HG03565 (cell line): Measurements from ENCODE around the gene PTPRN2.

Experiments
- ATAC-seq: cut with Tn5 transposase; IDR thresholded peaks from one replicate; pipeline ENCODE4 v1.9.1; 2021; ENCODE audit warnings: mild to moderate bottlenecking, moderate library complexity; ENCODE audit not compliant: unreplicated experiment

Gene PTPRN2

DNA sequence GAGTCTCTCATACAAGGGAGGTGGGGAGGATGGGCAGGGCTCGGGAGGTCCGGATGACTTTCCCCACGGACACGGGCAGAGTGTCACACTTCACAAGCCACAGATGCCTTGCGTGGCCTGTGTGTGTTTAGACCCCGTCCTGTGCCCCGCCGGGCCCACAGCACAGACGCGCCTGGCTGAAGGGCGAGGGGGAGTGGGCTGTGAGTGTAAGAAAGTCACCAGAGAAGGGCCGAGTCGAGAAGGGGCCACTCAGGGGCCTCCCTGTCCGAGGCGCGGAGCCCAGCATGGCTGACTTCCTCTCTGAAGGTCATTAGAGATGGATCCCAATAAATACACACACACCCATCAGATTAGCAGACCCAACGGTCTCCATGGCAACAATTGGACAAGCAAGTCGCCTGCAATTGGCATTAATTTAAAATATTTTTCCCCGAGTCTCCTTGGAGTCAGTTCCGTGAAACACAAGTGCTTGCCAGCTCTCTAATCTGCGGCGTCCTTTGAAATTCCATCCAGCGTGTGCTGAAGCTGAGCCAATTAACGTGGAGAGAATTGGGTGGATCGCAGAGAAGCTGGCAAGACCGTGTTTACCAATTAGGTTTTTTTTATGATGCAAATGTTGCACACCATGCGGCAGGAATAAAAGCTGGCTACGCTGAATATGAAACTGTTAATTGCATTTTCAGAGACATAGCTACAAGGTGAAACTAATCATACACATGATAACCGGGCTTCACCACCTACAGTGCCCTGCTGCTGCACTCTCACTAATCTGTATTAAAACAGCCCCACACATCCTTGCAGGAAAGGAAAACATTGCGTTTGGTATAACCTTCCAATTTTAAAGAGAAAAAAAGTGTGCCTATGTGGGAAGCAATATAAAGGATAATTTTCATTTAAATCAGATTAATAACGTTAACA, 571.2 kb downstream of the PTPRN2 start:
- no peak for ATAC-seq

DNA sequence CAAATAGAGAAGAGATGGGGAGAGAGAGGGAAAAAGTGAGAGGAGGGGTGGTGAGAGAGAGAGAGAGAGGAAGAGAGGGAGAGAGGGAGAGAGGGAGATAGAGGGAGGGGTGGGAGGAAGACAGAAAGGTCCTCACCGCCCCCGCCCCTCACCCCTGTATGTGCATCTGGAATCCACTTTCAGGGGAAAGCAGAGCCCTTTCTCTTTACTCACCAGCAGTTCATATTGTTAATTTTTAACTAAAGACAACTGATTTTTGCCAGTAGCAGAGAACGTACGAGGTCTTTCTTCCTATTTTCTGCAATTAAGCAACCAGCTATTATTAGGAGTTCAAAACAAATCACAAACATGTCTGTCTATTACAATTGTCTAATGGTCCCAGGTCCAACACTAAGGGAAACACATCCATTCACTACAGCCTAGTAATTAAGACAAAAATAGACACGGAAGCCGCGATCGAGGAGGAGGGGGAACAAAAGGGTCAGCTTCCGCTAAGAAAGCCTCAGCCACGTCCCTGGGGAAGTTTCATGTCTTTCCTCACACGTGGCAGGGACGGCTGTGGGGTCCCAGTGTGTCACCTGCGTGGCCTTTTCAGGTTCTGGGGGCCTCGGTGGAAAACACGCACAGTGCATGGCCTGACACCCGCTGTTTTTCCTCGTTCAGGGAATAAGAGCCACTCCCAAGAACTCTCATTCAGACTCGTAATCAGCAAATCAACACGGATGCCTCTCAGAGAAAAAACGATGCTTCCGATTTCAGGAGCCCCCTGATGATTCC, 572.0 kb downstream of the PTPRN2 start:
- no peak for ATAC-seq

DNA sequence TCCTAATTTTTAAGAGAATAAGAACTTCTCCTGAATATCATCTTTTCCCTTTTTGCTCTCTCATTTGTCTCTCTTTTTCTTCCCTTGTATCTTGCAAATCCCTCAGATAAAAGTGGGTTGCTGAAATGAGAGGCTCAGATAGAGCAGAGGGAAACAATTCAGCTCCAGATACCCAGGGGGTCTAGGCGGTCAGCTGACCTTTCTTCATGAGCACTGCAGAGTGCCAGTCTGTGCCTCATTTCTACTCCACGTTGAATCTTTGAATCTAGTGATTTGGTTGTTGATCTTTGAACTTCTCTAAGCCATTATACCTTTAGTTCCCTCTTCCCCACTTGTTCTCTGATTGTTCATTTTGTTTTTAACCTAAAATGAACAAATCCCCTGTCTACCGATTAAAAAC, 572.6 kb downstream of the PTPRN2 start:
- no peak for ATAC-seq

DNA sequence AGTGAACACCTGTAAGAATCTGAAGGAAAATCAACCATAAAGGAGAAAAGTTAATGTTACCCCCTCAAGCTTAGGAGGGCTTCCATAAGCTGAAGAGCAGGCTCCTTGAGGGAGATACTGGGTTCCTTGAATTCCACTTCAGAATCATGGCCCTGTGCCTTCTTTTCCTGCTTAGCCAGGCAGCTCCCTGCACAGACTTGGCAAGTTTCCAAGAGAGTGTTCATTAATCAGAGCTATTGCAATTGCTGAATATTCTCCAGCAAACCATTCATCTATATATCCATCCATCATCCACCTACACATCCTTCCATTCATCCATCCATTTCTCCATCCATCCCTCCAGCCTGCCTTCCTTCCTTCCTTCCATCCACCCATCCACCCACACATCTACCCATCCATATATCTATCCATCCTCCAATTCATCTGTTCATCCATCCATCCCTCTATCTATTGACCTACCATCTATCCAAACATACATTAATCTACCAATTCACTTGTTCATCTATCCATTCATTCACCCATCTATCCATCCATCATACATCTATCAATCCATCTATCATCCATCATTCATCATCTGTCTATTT, 574.4 kb downstream of the PTPRN2 start:
- ATAC-seq: no peak

DNA sequence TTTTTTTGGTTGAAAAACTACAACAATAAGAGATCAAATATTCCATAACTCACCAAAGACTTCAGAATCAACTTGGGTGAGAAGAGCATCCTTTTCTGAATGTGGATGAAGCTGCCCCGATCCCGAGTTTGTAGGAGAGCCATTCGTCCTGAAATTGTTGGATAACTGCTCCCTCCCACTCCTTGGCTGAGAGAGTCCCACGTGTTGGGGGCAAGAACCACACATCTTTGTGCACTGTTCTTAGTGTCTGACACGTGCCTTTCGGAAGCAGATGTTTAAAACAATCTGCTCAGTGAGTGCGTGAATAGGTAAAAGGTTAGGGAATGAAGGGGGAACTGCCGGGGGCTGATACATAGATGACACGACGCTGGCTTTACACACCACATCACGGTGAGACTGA, 575.7 kb downstream of the PTPRN2 start:
- ATAC-seq: no peak

DNA sequence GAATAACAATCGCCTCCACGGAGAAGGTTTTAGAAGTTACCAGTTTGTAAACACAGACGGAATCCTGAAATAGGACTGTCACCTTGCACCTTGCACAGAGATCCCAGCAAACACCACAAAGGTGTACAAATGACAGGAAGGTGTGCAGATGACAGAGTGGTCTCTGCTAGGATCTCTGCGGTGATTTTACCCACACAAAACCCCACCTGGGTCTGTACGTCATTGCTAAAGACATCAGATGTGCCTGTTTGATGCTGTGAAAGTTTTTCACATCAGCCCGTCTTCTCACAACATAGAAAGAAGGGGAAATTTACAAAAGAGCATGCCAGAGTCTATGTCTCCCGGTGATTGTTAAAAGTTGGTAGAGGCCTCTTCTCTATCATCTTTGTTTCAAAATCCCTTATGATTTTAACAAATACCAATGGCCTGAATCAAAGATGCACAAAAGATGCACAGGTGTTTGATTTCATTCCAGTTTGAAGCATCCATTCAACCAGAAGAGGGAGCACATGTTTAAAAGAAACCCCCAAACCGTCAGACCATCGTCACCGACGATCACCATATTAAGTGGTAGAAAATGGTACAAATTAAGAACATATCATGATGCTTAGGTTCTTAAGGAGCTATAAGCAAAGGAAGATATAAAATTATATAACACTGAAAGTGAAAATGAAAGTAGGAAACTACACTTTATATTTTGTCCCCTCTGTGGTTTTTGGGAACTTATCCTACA, 576.5 kb downstream of the PTPRN2 start:
- no peak for ATAC-seq

DNA sequence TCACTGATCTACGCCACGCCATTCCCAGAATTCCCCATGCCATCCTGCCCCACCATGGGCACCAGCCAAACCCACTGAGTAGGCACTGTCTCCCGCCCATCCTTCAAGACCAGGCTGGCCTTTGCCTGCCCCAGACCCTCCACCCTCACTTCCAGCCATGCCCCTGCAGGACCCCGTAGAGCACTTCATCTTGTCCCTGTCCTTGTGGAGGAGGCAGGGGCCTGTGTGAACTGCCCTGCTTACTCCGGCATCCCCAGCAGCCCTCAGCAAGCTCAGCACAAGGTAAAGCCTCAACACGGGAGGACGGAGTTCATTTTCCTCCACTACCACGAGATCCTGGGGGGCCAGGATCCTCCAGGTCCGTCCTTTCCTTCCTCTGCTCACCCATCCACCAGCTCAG, 577.7 kb downstream of the PTPRN2 start:
- no peak for ATAC-seq

DNA sequence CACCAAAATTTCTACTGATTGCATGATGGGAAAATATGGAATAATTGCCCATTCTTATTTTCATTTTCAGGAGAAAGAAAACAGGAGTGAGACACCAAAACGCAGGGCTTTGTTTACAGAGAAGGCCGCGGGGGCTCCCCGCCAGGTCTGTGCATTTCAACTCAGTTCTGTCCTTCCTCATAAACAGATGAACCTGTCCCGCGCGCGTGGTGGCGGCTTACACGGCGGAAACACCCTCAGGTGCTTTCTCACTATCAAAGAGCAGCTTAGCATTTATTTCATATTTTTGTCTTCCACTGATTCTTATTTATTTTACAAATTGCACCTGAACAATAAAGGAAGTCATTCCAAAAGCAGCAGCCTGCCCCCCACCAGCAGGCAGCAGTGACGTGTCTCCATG, 579.4 kb downstream of the PTPRN2 start:
- no peak for ATAC-seq

DNA sequence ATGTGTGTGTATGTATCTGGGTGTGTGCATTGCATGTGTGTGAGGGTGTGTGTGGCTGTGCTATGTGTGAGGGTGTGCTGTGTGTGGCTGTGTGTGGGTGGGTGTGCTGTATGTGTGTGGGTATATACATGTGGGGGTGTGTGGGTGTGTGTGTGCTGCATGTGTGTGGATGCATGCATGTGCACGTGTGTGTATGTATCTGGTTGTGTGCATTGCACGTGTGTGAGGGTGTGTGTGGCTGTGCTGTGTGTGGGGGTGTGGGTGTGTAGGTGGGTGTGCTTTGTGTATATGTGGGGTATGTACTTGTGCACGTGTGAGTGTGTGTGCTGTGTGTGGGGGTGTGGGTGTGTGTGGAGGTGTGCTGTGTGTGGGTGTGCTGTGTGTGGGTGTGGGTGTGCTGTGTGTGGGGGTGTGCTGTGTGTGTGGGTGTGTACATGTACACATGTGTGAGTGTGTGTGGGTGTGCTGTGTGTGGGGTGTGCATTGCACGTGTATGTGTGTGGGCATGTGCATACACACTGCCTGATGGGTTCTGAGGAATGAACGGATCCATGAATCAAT, 579.8 kb downstream of the PTPRN2 start:
- ATAC-seq: no peak

DNA sequence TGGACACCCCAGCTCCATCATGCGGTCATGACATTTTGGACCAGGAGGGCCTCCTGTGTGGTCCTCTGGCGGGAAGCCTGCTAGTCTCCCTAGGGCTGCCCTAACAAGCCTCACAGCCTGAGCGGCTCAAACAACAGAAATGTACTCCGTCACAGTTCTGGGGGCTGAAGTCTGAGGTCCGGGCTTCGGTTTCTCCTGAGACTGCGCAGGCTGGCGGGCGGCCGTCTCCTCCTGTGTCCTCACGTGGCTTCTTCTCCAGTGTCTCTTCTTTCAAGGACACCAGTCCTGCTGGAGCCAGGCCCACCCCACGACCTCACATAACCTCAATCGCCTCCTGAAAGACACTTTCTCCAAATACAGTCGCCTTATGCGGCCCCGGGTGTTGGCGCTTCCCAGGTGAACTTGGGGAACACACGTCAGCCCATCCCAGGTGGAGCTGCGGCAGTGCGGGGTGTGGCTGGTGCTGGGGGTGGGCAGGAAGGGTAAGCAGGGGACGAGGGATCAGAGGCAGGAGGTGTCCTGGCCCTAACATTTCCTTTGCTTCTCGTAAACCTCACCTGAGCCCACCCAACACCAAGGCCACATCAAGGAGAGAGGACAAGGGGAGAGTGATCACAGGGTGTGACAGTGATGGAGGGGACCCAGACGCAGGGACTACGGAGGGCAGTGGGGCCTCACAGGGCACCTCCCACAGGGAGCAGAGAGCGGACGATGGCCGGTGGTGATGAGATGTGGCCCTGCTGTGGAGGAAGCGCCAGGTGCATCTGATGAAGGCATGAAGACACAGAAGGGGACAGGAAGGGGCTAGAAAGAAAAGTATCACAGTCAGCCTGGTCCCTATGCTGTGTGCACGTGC, 580.6 kb downstream of the PTPRN2 start:
- ATAC-seq: no peak

DNA sequence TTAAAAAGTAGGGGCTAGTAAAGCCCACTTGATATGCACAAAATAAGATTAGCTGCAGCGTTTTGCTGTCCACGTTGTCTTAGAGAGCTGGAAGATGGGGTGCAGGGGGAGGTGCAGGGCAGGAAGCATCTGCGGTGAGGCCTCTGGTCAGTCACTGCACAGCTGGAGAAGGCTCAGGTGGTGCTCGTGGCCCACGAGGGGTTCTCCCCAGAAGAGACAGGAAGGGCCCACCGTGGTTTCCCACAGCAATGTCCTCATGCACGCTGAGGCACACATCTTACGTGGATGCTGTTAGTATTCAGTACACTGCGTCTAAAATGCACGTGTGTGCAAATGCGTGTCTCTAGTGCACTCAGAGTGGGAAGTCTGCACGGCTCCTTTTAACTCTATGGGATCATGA, 582.1 kb downstream of the PTPRN2 start:
- no peak for ATAC-seq

DNA sequence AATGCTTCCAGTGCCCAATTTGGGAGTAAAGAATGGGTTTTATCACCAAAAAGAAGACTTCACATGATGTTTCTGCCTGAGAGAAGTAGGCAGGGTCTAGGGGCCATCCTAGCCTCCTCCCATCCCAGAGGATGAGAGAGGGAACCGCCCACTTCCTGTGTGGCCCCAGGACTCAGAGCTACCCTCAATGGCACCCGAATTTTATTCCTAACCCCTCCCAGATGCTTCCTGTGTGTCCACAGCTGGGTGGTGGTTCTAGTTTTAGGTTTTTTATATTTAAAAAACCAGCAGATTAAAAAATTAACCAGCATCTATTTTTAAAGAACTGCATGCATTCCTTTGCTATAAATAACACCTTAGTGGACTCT, 583.5 kb downstream of the PTPRN2 start:
- no peak for ATAC-seq

DNA sequence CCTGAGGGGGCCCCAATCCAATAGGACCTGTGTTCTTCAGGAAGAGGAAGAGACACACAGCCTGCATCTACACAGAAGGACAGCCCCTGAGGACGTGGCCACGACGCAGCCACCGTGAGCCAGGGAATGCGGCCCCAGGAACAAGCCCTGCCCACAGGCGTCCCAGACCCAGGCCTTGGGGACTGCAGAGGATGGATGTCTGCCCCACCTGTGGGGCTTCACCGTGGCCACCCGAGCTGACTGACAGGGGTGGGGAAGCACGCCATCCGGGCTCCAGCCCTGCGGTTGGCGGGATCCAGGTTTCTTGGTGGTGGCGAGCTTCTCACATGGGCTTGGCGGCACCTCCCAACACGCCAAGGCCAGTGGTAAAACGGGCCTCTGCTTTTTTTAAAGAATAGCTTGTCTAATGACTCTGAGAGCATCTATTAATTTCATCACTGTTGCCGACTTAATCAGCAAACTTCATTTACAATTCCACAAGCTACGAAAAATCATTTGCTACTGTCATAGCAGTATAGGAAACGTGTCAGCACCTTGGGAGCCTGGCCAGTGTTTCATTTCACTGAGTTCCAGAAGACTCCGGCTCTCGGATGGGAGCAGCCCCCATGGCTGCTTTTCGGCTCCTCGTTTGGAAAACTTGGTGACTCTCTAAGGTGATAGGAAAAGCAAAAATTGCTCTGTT, 584.0 kb downstream of the PTPRN2 start:
- ATAC-seq: no peak

DNA sequence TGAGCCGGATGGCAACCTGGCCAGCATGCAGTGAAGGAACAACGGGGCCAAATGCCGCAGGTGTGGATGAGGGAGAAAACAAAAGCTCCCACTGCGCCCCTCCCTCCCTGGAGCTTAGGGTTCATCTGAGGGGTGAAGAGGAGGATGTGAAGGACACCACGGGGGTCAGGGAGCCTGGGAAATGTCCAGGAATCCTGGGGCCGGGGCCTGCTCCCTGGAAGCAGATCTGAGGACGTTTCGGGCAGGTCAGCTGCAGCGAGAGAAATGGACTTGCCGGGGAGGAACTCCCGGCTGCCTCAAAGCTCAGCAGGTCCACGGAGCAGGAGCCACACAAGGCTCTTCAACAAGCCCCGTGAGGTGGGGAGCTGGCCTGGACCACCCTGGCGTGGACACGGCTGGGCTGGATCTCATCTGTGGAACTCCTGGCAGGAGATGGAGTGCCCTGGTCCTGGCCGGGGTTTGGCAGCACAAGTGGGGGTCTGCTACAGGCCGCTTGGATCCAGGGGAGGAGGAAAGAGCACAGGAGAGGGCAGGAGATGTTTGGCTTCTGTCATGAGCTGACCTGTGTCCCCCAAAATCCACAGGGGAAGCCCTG, 585.0 kb downstream of the PTPRN2 start:
- ATAC-seq: no peak

DNA sequence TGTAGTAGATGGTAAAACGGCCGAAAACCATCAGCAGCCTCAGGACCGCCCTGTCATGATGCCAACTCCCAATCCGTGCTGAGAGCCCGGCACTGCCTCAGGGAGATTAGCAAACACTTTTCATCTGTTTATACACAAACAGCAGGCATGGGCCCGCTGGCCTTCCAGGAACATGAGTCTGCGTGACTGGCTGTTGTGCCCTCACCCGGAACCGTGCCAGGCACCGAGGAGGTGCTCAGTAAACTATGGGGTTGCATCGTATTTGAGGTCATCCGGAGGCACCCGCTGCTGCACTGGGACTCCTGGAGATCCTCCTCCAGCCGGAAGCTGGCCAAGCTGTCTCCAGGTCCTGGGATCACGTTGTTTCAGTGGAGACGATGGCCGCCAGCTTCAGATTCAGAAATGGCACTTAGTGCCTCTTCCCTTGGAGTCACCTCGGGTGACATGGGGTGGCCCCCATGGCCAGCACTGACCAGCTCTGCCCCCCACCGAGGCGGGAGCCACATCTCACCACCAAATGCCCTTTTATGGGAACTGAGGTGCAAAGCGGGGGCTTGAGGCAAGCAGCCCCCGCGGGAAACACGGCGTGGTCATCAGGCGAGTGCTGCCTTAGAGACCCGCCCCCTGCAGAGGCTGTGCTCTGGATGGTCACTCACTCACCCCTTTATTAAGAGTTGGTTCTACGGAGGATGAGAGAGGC, 585.9 kb downstream of the PTPRN2 start:
- no peak for ATAC-seq

DNA sequence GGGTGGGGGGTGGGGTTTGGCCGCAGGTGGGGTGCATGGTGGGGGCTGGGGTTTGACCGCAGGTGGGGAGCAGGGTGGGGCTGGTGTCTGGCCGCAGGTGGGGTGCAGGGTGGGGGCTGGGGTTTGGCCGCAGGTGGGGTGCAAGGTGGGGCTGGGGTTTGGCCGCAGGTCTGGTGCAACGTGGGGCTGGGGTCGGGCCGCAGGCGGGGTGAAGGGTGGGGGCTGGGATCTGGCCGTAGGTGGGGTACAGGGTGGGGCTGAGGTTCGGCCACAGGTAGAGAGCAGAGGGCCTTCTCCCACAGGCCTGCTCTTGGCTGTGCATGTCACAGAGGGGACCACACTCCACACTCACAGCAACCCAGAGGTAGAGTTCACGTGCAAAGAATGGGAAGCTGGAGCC, 586.6 kb downstream of the PTPRN2 start:
- ATAC-seq: no peak

DNA sequence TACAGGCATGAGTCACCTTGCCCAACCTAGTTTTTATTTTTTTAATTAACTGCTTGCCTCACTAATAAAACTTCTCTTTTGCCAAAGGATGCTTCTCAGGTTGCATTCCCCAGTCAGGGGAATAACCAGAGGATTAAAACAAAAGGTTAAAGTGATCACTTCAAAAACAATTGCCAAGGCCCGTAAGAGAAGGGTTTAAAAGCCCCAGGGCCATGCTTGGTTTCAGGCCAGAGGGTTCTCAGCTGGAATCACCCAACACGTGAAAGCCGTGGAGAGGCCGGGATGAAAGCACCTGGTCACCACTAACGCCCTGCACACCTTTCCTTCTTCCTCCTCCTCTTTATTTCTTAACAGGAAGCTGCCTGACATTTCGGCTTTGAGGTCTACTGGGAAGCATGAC, 587.5 kb downstream of the PTPRN2 start:
- no peak for ATAC-seq

DNA sequence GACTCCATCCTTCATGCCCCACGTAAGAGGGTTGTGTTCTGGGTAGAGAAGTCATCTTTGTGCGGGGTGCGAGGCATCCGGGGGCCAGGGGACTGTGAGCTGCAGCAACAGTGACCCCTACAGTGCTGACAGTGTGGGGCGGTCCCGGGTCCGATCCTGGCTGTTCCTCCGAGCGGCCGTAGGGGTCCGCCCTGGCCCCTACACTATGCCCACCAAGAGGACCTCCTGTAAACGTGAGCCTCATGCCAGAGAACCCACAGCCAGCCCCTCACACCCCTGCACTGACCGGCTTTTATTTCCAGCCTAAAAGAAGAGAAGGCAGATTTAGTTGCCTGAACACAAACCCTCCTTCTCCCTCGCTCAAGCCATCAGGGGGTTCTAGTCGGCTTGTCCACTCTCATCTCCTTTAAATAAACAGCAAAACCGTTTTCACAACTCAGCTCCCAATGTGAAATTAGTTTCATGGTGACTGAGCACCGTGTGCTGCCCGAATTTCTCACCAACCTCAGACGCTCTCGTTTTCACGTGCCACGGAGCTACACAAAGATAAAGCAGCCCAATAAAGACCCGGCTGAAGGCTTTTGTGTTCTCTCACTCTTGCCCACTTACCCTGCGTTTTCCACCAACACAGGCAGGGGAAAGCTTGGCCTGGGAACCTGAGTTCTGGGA, 588.6 kb downstream of the PTPRN2 start:
- no peak for ATAC-seq
